Choroid plexus epithelial cell (primary cell): Measurements from ENCODE around the gene NECTIN1.

Experiments used
- DNase-seq: peaks from one replicate; pipeline ENCODE4 v3.0.0-alpha.2; 2010; ENCODE audit warnings: low read depth
- H3K4me3 ChIP-seq: 2 replicates; pipeline ENCODE4 v1.5.1; 2011; ENCODE audit warnings: low read depth, mild to moderate bottlenecking, control low read depth, low read length, moderate library complexity
- CTCF ChIP-seq: conservative IDR thresholded peaks from 2 replicates; pipeline ENCODE4 v1.5.1; 2011; ENCODE audit warnings: low read depth, mild to moderate bottlenecking, control low read depth, inconsistent platforms, low read length, moderate library complexity

Gene NECTIN1

GRCh38 chr11:119659971-119660723 lies 68.9 kb downstream of the NECTIN1 start:
- TF ChIP-seq CTCF = no peak
- no peak for DNase-seq
- no peak overlapping the region for H3K4me3 ChIP-seq

GRCh38 chr11:119652907-119653659 lies 75.9 kb downstream of the NECTIN1 start:
- DNase-seq = no peak
- TF ChIP-seq CTCF = no peak

GRCh38 chr11:119651802-119652584 lies 77.0 kb downstream of the NECTIN1 start:
- TF ChIP-seq CTCF = no peak
- DNase-seq = no peak
- H3K4me3 ChIP-seq = no peak overlapping the region

More at GRCh38 chr11:119652907-119653659, 75.9 kb downstream of the NECTIN1 start:
- no peak overlapping the region for H3K4me3 ChIP-seq

GRCh38 chr11:119650251-119650650 lies 78.7 kb downstream of the NECTIN1 start:
- H3K4me3 ChIP-seq = no peak overlapping the region
- no peak for DNase-seq
- no peak for TF ChIP-seq CTCF

- DNase-seq = no peak
- H3K4me3 ChIP-seq = no peak overlapping the region
- no peak for TF ChIP-seq CTCF
Measured at GRCh38 chr11:119647254-119647653, 81.7 kb downstream of the NECTIN1 start.

GRCh38 chr11:119645018-119645417 lies 84.0 kb downstream of the NECTIN1 start:
- TF ChIP-seq CTCF = no peak
- H3K4me3 ChIP-seq = no peak overlapping the region
- no peak for DNase-seq
